Activated CD8-positive, alpha-beta memory T cell treated with anti-CD3 and anti-CD28 coated beads for 48 hours (primary cell): ENCODE results near the gene ADAMTS20.
"Not testable (repeated sequence)": the region's sequence is repeated elsewhere in the genome, so short reads cannot be mapped to it uniquely, and the experiment has no call there.

Source experiments
- DNase-seq, 3 experiments: peaks; one replicate each; pipeline ENCODE4 v3.0.0-alpha.2; 2020; ENCODE audit warnings: low read depth in 2 of 3, low spot score in 2 of 3

ADAMTS20 gene

GRCh38 chr12:43362910-43363694, 188.9 kb downstream of the ADAMTS20 start:
- no peak for DNase-seq

- DNase-seq = no peak
These were observed 190.8 kb downstream of the ADAMTS20 start for GRCh38 chr12:43361031-43361710.

- not testable (repeated sequence) for DNase-seq
These were observed 192.0 kb downstream of the ADAMTS20 start for GRCh38 chr12:43360001-43360400.

GRCh38 chr12:43357141-43357540, 194.9 kb downstream of the ADAMTS20 start:
- DNase-seq = no peak

- DNase-seq = no peak
These were observed 200.0 kb downstream of the ADAMTS20 start for GRCh38 chr12:43352001-43352400.

DNA sequence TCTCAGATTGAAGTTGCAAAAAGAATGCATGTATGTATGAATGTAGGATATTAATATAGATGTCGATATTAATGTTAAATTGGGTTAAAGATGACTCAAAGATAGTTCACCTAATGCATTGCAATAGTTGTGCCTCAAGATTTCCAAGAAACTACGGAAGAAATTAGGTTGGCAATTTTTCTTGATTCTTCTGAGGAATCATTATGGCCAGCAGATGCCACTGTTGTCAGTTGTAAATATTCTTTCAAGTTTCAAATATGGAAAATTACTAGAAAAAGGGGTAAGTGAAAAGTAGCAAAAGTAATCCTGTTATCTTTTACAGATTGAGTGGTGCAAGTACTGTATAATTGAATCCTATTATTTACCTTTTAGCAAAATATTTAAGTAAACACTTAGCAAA, 202.1 kb downstream of the ADAMTS20 start:
- no peak for DNase-seq

- DNase-seq = no peak
These were observed 203.8 kb downstream of the ADAMTS20 start for GRCh38 chr12:43348221-43348620.

- DNase-seq = no peak
These were observed 205.0 kb downstream of the ADAMTS20 start for GRCh38 chr12:43347026-43347425.

GRCh38 chr12:43345023-43345422, 207.0 kb downstream of the ADAMTS20 start:
- DNase-seq = no peak

DNA sequence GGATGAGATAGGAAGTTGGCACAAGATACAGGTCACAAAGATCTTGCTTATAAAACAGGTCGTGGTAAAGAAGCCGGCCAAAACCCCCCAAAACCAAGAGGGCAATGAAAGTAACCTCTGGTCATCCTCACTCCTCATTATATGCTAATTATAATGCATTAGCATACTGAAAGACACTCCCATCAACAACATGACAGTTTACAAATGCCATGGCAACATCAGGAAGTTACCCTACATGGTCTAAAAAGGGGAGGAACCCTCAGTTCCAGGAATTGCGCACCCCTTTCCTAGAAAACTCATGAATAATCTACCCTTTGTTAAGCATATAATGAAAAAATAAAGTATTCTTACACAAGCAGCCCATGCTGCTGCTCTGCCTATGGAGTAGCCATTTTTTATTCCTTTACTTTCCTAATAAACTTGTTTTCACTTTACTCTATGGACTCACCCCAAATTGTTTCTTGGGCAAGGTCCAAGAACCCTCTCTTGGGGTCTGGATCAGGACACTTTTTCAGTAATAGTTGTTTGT, 210.2 kb downstream of the ADAMTS20 start:
- not testable (repeated sequence) for DNase-seq

GRCh38 chr12:43338848-43339526, 213.0 kb downstream of the ADAMTS20 start:
- DNase-seq = no peak

DNA sequence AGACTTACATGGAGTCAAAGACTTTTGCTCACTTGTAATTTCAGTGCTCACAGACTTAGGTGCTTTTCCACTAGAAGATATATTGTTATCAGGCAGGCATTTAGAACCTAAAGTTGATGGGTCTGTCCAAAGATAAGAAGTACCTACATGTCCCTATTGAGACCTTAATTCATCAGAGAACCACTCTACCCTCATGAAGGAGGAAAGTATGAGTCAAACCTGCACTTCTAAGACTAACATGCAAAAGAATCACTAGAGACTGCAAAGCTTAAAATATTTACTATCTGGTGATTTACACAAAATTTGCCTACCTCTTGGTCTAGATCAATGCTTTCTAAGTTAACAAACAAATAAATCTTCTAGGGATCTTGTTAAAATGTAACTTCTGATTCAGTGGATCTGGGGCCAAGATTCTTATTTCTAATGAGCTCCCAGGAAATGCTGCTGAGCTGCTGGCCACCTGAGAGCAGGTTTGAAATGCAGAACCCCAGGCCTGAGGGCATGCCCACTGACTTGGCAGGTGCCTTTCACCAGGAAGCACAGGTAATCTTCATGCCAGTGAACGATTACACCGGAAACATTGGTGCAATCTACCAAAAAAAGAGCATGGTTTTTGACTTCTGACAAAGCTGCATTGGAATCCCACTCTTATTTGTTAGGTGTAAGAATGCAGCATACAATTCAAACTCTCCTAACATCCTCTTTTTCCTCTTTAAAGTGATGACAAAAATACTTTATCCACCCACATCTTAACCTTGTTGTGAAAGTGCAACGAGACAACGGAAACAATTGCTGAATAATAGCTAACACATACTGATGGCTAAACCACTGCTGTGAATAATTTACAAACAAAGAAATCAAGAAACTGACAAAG, 214.2 kb downstream of the ADAMTS20 start:
- DNase-seq = no peak

- DNase-seq = no peak
These were observed 214.9 kb downstream of the ADAMTS20 start for GRCh38 chr12:43336962-43337555.

GRCh38 chr12:43333644-43334043, 218.4 kb downstream of the ADAMTS20 start:
- no peak for DNase-seq

GRCh38 chr12:43332977-43333640, 218.9 kb downstream of the ADAMTS20 start:
- DNase-seq = no peak

DNA sequence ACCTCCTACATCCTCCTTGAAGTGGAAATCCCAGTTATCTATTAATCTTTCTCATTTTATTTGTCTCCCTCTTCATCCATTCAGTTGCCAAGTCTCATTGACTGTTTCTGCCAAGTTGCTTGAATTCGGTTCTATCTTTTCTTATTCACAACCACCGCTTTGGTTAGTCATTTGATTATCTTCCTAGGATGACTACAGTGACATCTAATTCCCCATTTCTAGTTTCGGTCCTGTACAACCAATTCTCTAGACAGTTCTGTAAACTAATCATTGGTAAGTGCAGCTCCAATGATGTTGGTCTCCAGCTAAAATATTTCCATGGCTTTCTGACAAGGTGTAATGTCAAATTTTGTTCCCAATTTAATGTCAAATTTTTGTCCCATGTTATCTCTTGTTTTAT, 220.1 kb downstream of the ADAMTS20 start:
- no peak for DNase-seq

- no peak for DNase-seq
These were observed 222.6 kb downstream of the ADAMTS20 start for GRCh38 chr12:43329375-43329774.

DNA sequence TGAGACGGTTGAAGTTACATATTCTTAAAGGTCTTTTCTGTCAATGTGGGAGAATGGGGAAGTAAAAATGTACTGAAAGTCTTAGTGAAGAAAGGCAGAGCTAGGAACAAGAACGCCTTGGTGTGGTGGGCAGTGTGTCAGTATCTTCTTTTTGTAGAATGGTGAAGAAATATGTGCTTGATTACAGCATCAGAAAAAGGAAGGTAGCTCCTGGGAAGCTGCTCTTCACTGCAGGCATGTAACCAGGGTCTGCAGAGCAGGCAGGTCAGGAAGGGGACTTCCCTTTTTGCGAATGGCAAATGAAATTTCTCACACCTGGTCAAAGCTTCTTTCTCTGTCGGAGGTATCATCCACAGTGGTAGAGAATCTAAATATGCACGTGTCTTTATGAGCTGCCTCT, 226.2 kb downstream of the ADAMTS20 start:
- no peak for DNase-seq

- DNase-seq = no peak
These were observed 231.7 kb downstream of the ADAMTS20 start for GRCh38 chr12:43320281-43320680.

DNA sequence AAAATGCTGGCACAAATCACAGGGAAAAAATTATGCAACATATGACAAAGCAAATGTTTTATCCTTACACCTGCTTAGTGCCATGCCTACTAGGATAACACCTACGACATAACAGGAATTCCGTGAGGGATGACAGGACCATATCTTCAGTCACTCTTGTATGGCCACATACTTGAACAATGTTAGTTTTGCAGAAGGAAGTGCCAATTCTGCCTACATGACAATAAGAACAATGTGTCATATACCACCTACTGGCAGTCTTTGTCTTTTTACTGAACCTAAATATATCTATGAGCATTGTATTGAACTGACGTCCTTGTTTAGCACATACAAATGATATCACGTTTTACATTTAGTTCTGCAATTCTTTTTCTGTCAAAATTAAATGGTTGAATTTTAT, 234.0 kb downstream of the ADAMTS20 start:
- DNase-seq = no peak
